ENCODE results near the gene FAF1.

- TF ChIP-seq CTCF (IDR thresholded peaks at IDR 0.05 in 4 of 5, conservative IDR thresholded peaks at IDR 0.05 in 1 of 5) (no peak), POLR2A (IDR thresholded peaks at IDR 0.05) (no peak)
Observed at GRCh38 chr1:50973875-50974617, 14.0 kb upstream of the FAF1 start.
